ENCODE measurements around the gene PSME2. TPM values are rescaled to one million over a fixed set of nuclear protein-coding genes. Genes with fewer than 3 reads are reported as not detected.
"Not testable (repeated sequence)": the region's sequence is repeated elsewhere in the genome, so short reads cannot be mapped to it uniquely, and the experiment has no call there.

The PSME2 gene
- total RNA-seq, 2 experiments from 2014 or later, result 445 to 459 TPM

DNA sequence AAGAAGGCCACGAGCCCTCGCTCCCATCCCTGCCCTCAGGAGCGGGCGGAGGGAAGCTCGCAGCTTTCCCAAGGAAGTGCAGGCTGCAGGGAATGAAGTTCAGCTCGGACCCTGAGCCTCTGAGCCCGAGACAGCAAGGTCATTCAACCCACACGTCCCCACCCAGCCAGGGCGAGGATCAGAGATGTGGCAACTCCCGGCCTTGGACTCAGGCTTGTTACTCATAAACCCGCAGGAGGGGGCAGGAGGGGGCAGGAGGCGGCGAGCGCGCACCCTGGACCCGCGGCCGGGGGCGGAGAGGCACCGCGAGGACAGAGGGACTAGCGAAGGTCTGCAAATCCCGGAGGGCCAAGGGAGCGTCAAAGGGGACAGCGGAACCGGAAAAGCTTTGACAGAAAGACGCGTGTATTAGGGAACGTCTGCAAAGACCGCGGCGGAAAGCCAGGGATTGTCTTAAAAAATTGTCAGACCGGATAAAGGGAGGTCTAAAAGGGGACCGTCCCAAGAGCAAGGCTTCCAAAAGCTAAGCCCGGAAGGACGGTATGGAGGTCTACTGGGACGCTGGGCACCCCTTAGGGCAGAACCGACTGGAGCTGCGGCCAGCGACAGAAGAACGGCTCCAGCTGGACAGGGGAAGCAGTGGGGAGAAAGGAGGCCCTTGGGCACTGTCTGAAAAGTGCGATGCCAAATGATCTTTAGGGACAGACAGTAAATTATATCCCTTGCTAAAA is 32.4 kb downstream of the PSME2 start:
- ATAC-seq, result peak; percentile 42
- Mint-ChIP-seq H3K27ac (peak overlapping the region; percentile 97), H3K9me3 (ENCODE audit: low read depth) (no peaks in the 10 kb centered on the region), H3K4me1 (peaks cover 32% of the 10 kb centered on the region), H3K27me3 (no peaks in the 10 kb centered on the region), H3K4me3 (peak overlapping the region; percentile 85), H3K36me3 (ENCODE audit: low read depth) (peaks cover 29% of the 10 kb centered on the region)
- intact Hi-C loops (cut with DNase I, micrococcal nuclease), result loop anchor here (1.0 to 10.0 kb wide), 19 partner anchors 20 to 1019 kb away; partner anchors contain the start of genes EMC9 (in 2 of the 2), GMPR2 (in 2 of the 2), IRF9 (in 2 of the 2) and NEDD8 (in 2 of the 2)
- peak; percentile 92 for DNase-seq
- POLR2A ChIA-PET, result interaction anchor here (0.9 to 2.8 kb wide), 19 partner anchors 19 to 317 kb away, joined by 3 to 35 read pairs (median 6); partner anchors contain the start of genes CHMP4A, DHRS1, EMC9 and IPO4
- CTCF ChIA-PET, result interaction anchor here (0.6 to 3.3 kb wide), 24 partner anchors 11 to 557 kb away, joined by 3 to 32 read pairs (median 5); partner anchors contain the start of genes CIDEB, EMC9, IRF9 and PCK2

- POLR2A ChIA-PET, result interaction anchor here (1.0 to 2.8 kb wide), 8 partner anchors 20 to 186 kb away, joined by 3 to 35 read pairs (median 12); partner anchors contain the start of genes DHRS1, EMC9, IRF9 and NOP9
- Mint-ChIP-seq H3K9me3 (ENCODE audit: low read depth) (no peaks in the 10 kb centered on the region), H3K36me3 (ENCODE audit: low read depth) (peaks cover 24% of the 10 kb centered on the region)
These were observed 33.0 kb downstream of the PSME2 start for GRCh38 chr14:24113379-24113800.

DNA sequence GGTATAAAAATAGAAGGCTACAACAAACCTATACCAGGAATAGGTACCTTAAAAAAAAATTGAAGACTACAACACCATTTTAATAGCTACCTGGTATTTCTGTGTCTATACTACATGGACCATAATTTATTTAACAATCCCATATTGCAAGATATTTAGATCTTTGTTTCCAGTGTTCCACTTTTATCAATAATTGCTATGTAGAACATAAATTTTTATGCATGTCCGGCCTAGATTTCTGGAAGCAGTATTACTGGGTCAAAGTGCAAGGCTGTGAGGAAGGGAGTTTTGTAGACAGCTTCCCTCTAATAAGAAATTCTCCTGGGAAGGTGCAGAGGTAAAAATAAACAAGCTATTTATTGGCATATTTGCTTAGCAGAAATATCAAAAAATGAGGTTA is 35.9 kb downstream of the PSME2 start:
- no peak for ATAC-seq
- Mint-ChIP-seq H3K36me3 (ENCODE audit: low read depth) (peaks cover 4% of the 10 kb centered on the region), H3K27me3 (no peaks in the 10 kb centered on the region), H3K4me3 (no peak overlapping the region), H3K4me1 (peaks cover 28% of the 10 kb centered on the region), H3K9me3 (ENCODE audit: low read depth) (no peaks in the 10 kb centered on the region), H3K27ac (no peak overlapping the region)
- CTCF ChIA-PET, result interaction anchor here (0.7 to 7.8 kb wide), 12 partner anchors 17 to 521 kb away, joined by 3 to 189 read pairs (median 4); partner anchors contain the start of genes CARMIL3, CIDEB, IRF9 and NOP9
- no peak for DNase-seq
- intact Hi-C loops (cut with DNase I, micrococcal nuclease), result loop anchor here in 1 of 2 experiments (10.0 kb wide), 1 partner anchor 1016 kb away; the partner anchor contains the start of genes ACIN1 and C14orf119
- POLR2A ChIA-PET, result interaction anchor here (0.7 kb wide), 1 partner anchor 103 kb away, joined by 3 read pairs; no protein-coding TSS in a partner anchor

More at GRCh38 chr14:24113379-24113800, 33.0 kb downstream of the PSME2 start:
- CTCF ChIA-PET, result interaction anchor here (0.6 to 3.3 kb wide), 10 partner anchors 20 to 556 kb away, joined by 3 to 32 read pairs (median 9); partner anchors contain the start of genes IRF9, PCK2, PSME1 and PSME2
- DNase-seq (no peak), ATAC-seq (no peak)
- H3K4me3 Mint-ChIP-seq, result peak overlapping the region; percentile 85
- peaks cover 38% of the 10 kb centered on the region for H3K4me1 Mint-ChIP-seq
- H3K27me3 Mint-ChIP-seq, result no peaks in the 10 kb centered on the region
- intact Hi-C loops (cut with DNase I, micrococcal nuclease), result loop anchor here in 1 of 2 experiments (10.0 kb wide), 1 partner anchor 1019 kb away; the partner anchor contains the start of genes ACIN1 and C14orf119
- peak overlapping the region; percentile 97 for H3K27ac Mint-ChIP-seq

- ChIA-PET CTCF (interaction anchor here (0.7 to 7.8 kb wide), 19 partner anchors 16 to 521 kb away, joined by 3 to 189 read pairs (median 7); partner anchors contain the start of genes CARMIL3, CIDEB, IRF9 and NOP9), POLR2A (interaction anchor here (0.6 to 0.7 kb wide), 3 partner anchors 31 to 106 kb away, joined by 3 to 5 read pairs (median 3); partner anchors contain the start of genes EMC9 and MDP1)
- Mint-ChIP-seq H3K36me3 (ENCODE audit: low read depth) (peaks cover 3% of the 10 kb centered on the region), H3K9me3 (ENCODE audit: low read depth) (no peaks in the 10 kb centered on the region), H3K27me3 (no peaks in the 10 kb centered on the region), H3K27ac (no peak overlapping the region), H3K4me1 (peaks cover 24% of the 10 kb centered on the region), H3K4me3 (no peak overlapping the region)
- DNase-seq (no peak), ATAC-seq (no peak)
- intact Hi-C loops (cut with DNase I, micrococcal nuclease), result loop anchor here in 1 of 2 experiments (10.0 kb wide), 1 partner anchor 1015 kb away; the partner anchor contains the start of genes ACIN1 and C14orf119
These were observed 36.4 kb downstream of the PSME2 start for GRCh38 chr14:24110060-24110459.

- Mint-ChIP-seq H3K4me1 (peaks cover 24% of the 10 kb centered on the region), H3K36me3 (ENCODE audit: low read depth) (peaks cover 9% of the 10 kb centered on the region), H3K9me3 (ENCODE audit: low read depth) (no peaks in the 10 kb centered on the region), H3K27me3 (no peaks in the 10 kb centered on the region), H3K27ac (peak overlapping the region; percentile 94), H3K4me3 (peak overlapping the region; percentile 7)
- ChIA-PET POLR2A (interaction anchor here (0.6 to 1.4 kb wide), 6 partner anchors 13 to 104 kb away, joined by 4 to 8 read pairs (median 5); partner anchors contain the start of genes CHMP4A, PCK2 and PSME1), CTCF (interaction anchor here (0.6 to 7.8 kb wide), 47 partner anchors 8 to 550 kb away, joined by 3 to 189 read pairs (median 5); partner anchors contain the start of genes CARMIL3, CIDEB, CPNE6 and EMC9)
- intact Hi-C loops (cut with DNase I, micrococcal nuclease), result loop anchor here (1.0 to 2.0 kb wide), 3 partner anchors 13 to 50 kb away; no protein-coding TSS in a partner anchor
- DNase-seq, result no peak
- ATAC-seq, result no peak
These were observed 38.0 kb downstream of the PSME2 start for GRCh38 chr14:24108336-24108874.

DNA sequence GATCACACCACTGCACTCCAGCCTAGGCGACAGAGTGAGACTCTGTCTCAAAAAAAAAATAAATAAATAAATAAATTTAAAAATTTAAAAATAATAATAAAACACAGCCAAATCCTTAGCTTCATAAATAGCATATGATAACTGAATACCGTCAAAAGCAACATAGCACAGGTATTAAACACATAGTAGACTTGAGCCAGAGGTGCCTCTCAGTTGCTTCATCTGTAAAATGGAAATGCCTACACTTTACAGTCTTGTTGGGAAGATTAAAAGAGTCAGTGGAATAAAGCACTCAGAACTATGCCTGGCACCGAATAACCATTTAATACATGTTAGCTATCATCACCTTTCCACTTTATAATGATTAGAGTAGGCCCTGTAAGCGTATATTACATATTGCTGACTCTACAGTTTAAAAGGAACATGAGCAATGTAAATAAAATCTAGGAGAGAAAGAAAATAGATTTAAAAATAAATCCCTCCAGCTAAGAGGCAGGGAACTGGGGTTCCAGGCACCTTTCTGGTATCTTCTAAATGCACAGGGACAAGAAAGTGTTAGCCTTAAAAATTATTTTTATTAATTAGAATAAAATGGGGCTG is 39.6 kb downstream of the PSME2 start:
- H3K4me3 Mint-ChIP-seq, result no peak overlapping the region
- H3K4me1 Mint-ChIP-seq, result peaks cover 22% of the 10 kb centered on the region
- H3K36me3 Mint-ChIP-seq (ENCODE audit: low read depth), result peaks cover 23% of the 10 kb centered on the region
- H3K27me3 Mint-ChIP-seq, result no peaks in the 10 kb centered on the region
- DNase-seq (no peak), ATAC-seq (no peak)
- CTCF ChIA-PET, result interaction anchor here (0.6 to 7.8 kb wide), 13 partner anchors 10 to 480 kb away, joined by 3 to 189 read pairs (median 4); partner anchors contain the start of genes IRF9, PCK2 and PSME2
- intact Hi-C loops (cut with DNase I, micrococcal nuclease), result no loop called here
- POLR2A ChIA-PET, result no interaction called here
- no peak overlapping the region for H3K27ac Mint-ChIP-seq
- H3K9me3 Mint-ChIP-seq (ENCODE audit: low read depth), result no peaks in the 10 kb centered on the region

- H3K36me3 Mint-ChIP-seq (ENCODE audit: low read depth), result peaks cover 31% of the 10 kb centered on the region
- DNase-seq; H3K27me3 Mint-ChIP-seq; H3K4me3 Mint-ChIP-seq; ATAC-seq; intact Hi-C loops (cut with DNase I, micrococcal nuclease); H3K9me3 Mint-ChIP-seq (ENCODE audit: low read depth): not testable (repeated sequence)
- ChIA-PET CTCF (interaction anchor here (0.6 to 7.8 kb wide), 6 partner anchors 11 to 331 kb away, joined by 3 to 189 read pairs (median 5); partner anchors contain the start of gene PCK2), POLR2A (interaction anchor here (0.6 kb wide), 1 partner anchor 88 kb away, joined by 5 read pairs; no protein-coding TSS in a partner anchor)
- H3K27ac Mint-ChIP-seq, result peak overlapping the region; percentile 72
- H3K4me1 Mint-ChIP-seq, result peaks cover 21% of the 10 kb centered on the region
These were observed 40.7 kb downstream of the PSME2 start for GRCh38 chr14:24105609-24106239.

- intact Hi-C loops (cut with DNase I, micrococcal nuclease), result no loop called here
- ChIA-PET CTCF (interaction anchor here (1.2 to 7.8 kb wide), 2 partner anchors 9 to 39 kb away, joined by 3 to 189 read pairs; partner anchors contain the start of gene PCK2), POLR2A (no interaction called here)
- no peak overlapping the region for H3K27ac Mint-ChIP-seq
- no peaks in the 10 kb centered on the region for H3K27me3 Mint-ChIP-seq
- peaks cover 10% of the 10 kb centered on the region for H3K4me1 Mint-ChIP-seq
- no peaks in the 10 kb centered on the region for H3K9me3 Mint-ChIP-seq (ENCODE audit: low read depth)
- ATAC-seq, result no peak
- DNase-seq, result no peak
- peaks cover 45% of the 10 kb centered on the region for H3K36me3 Mint-ChIP-seq (ENCODE audit: low read depth)
- H3K4me3 Mint-ChIP-seq, result no peak overlapping the region
These were observed 43.0 kb downstream of the PSME2 start for GRCh38 chr14:24103451-24103850.

DNA sequence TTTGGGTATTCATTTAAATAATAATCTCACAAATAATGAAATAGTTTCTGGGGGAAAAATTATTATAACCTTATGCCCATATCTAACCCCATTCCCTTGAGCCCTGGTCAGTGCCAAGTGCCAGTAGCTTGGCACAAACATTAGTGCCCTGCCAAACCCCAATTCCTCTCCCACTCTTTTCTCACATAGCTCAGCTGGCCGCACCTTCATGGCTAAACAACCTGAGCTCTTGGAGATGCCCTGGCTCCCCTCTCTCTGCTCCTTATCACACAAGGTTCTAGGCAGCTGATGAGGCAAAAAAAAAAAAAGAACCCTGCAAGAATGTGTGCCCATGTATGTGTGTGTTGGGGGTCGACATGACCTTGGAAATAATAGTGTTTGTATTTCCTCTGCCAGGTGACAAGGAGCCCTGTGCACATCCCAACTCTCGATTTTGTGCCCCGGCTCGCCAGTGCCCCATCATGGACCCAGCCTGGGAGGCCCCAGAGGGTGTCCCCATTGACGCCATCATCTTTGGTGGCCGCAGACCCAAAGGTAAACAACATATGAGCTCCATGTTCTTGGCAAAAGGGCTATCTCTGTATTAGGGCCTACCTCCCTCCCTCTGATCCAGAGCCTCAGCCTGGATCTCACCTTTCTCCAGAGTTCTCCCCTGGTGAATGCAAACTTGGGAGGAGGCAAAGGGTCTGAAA is 43.9 kb downstream of the PSME2 start:
- H3K9me3 Mint-ChIP-seq (ENCODE audit: low read depth), result no peaks in the 10 kb centered on the region
- no peaks in the 10 kb centered on the region for H3K27me3 Mint-ChIP-seq
- no peak overlapping the region for H3K27ac Mint-ChIP-seq
- intact Hi-C loops (cut with DNase I, micrococcal nuclease), result no loop called here
- DNase-seq (no peak), ATAC-seq (no peak)
- peaks cover 5% of the 10 kb centered on the region for H3K4me1 Mint-ChIP-seq
- H3K4me3 Mint-ChIP-seq, result no peak overlapping the region
- ChIA-PET CTCF (interaction anchor here (0.8 to 1.1 kb wide), 2 partner anchors 10 to 16 kb away, joined by 3 read pairs; no protein-coding TSS in a partner anchor), POLR2A (interaction anchor here (0.7 kb wide), 1 partner anchor 44 kb away, joined by 4 read pairs; no protein-coding TSS in a partner anchor)
- peaks cover 50% of the 10 kb centered on the region for H3K36me3 Mint-ChIP-seq (ENCODE audit: low read depth)
